Loucy (cell line): ENCODE measurements around the gene TTLL12.

ENCODE experiments used
- H2AFZ ChIP-seq: fragments of 200-600 bp; sonication (generic); 2 replicates; pipeline ENCODE4 v1.6.0; 2016; ENCODE audit warnings: antibody characterized with exemption, mild to moderate bottlenecking, low read length, moderate library complexity
- H3F3A ChIP-seq: fragments of 200-600 bp; 2 replicates; pipeline ENCODE4 v1.6.0; 2016; ENCODE audit warnings: antibody characterized with exemption, low read depth, mild to moderate bottlenecking
- H3K27me3 ChIP-seq: fragments of 200-600 bp; sonication (generic); 2 replicates; pipeline ENCODE4 v1.6.1; 2014; ENCODE audit warnings: low read length, mild to moderate bottlenecking; ENCODE audit not compliant: insufficient read depth, poor library complexity, severe bottlenecking
- H3K36me3 ChIP-seq: fragments of 200-600 bp; sonication (generic); 2 replicates; pipeline ENCODE4 v1.6.1; 2016; ENCODE audit warnings: low read length; ENCODE audit not compliant: insufficient read depth
- H3K4me1 ChIP-seq: fragments of 200-600 bp; sonication (generic); 2 replicates; pipeline ENCODE4 v1.5.1; 2014; ENCODE audit warnings: low read length, mild to moderate bottlenecking; ENCODE audit not compliant: insufficient read depth, poor library complexity, severe bottlenecking
- H3K4me2 ChIP-seq: fragments of 200-600 bp; sonication (generic); 2 replicates; pipeline ENCODE4 v1.6.0; 2014; ENCODE audit warnings: antibody characterized with exemption, low read length, low read depth, mild to moderate bottlenecking; ENCODE audit not compliant: poor library complexity, severe bottlenecking
- H3K4me3 ChIP-seq: fragments of 200-600 bp; sonication (generic); 2 replicates; pipeline ENCODE4 v1.5.1; 2014; ENCODE audit warnings: low read length, mild to moderate bottlenecking, mixed read lengths; ENCODE audit not compliant: poor library complexity, severe bottlenecking
- H3K79me2 ChIP-seq: fragments of 200-600 bp; sonication (generic); 2 replicates; pipeline ENCODE4 v1.6.1; 2014; ENCODE audit warnings: low read length; ENCODE audit not compliant: insufficient read depth
- H3K9ac ChIP-seq: fragments of 200-600 bp; sonication (generic); 2 replicates; pipeline ENCODE4 v1.6.0; 2014; ENCODE audit warnings: mild to moderate bottlenecking, low read depth, low read length, moderate library complexity; ENCODE audit not compliant: poor library complexity, severe bottlenecking
- H3K9me2 ChIP-seq: fragments of 200-600 bp; sonication (generic); replicated peaks from 2 replicates; pipeline ENCODE4 v1.6.1; 2016; ENCODE audit warnings: low read depth, low read length, mixed read lengths
- H3K9me3 ChIP-seq: fragments of 200-600 bp; sonication (generic); 2 replicates; pipeline ENCODE4 v1.6.1; 2014; ENCODE audit warnings: mild to moderate bottlenecking, antibody characterized with exemption, low read length, low read depth; ENCODE audit not compliant: insufficient read depth
- H4K20me1 ChIP-seq: fragments of 200-600 bp; sonication (generic); 2 replicates; pipeline ENCODE4 v1.6.0; 2014; ENCODE audit warnings: antibody characterized with exemption, low read length, mild to moderate bottlenecking; ENCODE audit not compliant: insufficient read depth, poor library complexity, severe bottlenecking
- EZH2phosphoT487 ChIP-seq: fragments of 200-600 bp; IDR thresholded peaks from 2 replicates; pipeline ENCODE4 v1.6.1; 2018; ENCODE audit warnings: antibody characterized with exemption, mild to moderate bottlenecking, moderate library complexity, borderline replicate concordance
- TF ChIP-seq, protein P1 (sequence below): fragments of 200-600 bp; sonication (generic); conservative IDR thresholded peaks from 2 replicates; pipeline ENCODE4 v1.5.1; 2014; ENCODE audit warnings: mild to moderate bottlenecking, antibody characterized with exemption, low read length

TTLL12 gene

DNA sequence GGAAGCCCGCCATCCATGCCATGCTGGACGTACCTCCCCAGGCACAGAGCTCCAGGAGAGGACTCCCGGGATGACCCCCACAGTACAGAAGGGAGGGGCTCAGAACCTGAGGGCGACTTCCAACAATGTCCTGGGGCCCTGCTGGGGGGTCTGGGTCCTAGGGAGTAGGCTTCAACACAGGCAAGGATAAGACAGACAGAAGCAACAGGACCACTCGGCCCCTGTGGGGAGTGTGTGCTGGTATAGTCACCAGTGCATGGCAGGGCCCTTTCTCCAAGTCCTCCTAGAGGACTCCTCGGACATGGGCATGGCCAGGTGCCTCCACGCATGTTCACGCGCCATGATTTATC is 16.8 kb downstream of the TTLL12 start:
- Histone ChIP-seq H3K27me3 (no peaks in the 10 kb centered on the region), H3K9me3 (no peaks in the 10 kb centered on the region), H3K4me3 (no peak overlapping the region), H3K4me2 (peak overlapping the region; percentile 71), H3K4me1 (peaks cover 26% of the 10 kb centered on the region), H3K9me2 (no peaks in the 10 kb centered on the region), H3K9ac (peak overlapping the region; percentile 56), H2AFZ (no peak overlapping the region), H4K20me1 (no peaks in the 10 kb centered on the region), H3F3A (no peaks in the 10 kb centered on the region), H3K36me3 (peaks cover 5% of the 10 kb centered on the region; the same call in 1 of the 2 replicates), H3K79me2 (no peaks in the 10 kb centered on the region)
- TF ChIP-seq, protein P1, sequence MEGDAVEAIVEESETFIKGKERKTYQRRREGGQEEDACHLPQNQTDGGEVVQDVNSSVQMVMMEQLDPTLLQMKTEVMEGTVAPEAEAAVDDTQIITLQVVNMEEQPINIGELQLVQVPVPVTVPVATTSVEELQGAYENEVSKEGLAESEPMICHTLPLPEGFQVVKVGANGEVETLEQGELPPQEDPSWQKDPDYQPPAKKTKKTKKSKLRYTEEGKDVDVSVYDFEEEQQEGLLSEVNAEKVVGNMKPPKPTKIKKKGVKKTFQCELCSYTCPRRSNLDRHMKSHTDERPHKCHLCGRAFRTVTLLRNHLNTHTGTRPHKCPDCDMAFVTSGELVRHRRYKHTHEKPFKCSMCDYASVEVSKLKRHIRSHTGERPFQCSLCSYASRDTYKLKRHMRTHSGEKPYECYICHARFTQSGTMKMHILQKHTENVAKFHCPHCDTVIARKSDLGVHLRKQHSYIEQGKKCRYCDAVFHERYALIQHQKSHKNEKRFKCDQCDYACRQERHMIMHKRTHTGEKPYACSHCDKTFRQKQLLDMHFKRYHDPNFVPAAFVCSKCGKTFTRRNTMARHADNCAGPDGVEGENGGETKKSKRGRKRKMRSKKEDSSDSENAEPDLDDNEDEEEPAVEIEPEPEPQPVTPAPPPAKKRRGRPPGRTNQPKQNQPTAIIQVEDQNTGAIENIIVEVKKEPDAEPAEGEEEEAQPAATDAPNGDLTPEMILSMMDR: no peak
- no peak for TF ChIP-seq EZH2phosphoT487

DNA sequence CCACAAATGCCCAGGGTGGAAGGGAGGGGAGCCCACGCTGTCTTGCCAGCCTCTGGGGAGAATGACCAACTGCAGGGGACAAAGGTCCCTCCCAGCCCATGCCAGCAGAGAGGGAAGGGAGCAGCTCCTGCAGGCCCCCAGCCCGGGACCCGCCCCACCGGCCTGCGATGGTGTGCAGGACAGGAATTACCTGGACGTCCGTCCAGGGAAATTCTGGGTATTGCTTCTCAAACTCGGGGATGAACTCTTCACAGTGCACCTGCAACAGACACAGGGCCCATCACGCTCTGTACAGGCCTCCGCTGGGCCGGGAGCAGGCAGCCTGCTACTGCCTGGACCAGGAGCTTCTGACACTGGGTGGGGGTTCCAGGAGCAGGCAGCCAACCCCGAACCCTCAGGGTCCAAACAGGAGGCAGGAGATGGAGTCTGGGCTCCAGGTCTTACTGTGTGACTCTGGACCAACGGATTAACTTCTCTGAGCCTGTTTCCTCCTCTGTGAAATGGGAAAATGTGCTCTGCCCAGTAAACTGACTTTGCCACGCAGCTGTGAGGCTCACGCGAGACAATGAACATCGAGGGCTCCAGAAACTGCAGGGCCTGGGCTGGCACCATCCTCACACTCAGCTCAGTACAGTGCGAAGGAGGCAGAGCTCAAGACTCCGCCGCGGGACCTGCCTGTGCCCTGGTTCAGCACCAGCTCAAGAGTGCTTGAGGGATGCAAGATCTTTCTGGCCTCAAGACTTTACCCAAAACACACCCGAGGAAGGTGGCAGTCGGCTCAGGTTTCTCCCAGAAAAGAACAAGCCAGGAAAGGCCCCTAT is 17.4 kb downstream of the TTLL12 start:
- H3K9ac ChIP-seq: peak overlapping the region; percentile 56
- H3K4me3 ChIP-seq: no peak overlapping the region
- TF ChIP-seq, protein P1: no peak
- TF ChIP-seq EZH2phosphoT487: no peak
- peaks cover 26% of the 10 kb centered on the region for H3K4me1 ChIP-seq
- H3F3A ChIP-seq: no peaks in the 10 kb centered on the region
- H3K4me2 ChIP-seq: peak overlapping the region; percentile 71
- no peaks in the 10 kb centered on the region for H4K20me1 ChIP-seq
- H2AFZ ChIP-seq: no peak overlapping the region
- peaks cover 5% of the 10 kb centered on the region; the same call in 1 of the 2 replicates for H3K36me3 ChIP-seq
- H3K79me2 ChIP-seq: no peaks in the 10 kb centered on the region
- no peaks in the 10 kb centered on the region for H3K27me3 ChIP-seq
- H3K9me3 ChIP-seq: no peaks in the 10 kb centered on the region
- no peaks in the 10 kb centered on the region for H3K9me2 ChIP-seq

DNA sequence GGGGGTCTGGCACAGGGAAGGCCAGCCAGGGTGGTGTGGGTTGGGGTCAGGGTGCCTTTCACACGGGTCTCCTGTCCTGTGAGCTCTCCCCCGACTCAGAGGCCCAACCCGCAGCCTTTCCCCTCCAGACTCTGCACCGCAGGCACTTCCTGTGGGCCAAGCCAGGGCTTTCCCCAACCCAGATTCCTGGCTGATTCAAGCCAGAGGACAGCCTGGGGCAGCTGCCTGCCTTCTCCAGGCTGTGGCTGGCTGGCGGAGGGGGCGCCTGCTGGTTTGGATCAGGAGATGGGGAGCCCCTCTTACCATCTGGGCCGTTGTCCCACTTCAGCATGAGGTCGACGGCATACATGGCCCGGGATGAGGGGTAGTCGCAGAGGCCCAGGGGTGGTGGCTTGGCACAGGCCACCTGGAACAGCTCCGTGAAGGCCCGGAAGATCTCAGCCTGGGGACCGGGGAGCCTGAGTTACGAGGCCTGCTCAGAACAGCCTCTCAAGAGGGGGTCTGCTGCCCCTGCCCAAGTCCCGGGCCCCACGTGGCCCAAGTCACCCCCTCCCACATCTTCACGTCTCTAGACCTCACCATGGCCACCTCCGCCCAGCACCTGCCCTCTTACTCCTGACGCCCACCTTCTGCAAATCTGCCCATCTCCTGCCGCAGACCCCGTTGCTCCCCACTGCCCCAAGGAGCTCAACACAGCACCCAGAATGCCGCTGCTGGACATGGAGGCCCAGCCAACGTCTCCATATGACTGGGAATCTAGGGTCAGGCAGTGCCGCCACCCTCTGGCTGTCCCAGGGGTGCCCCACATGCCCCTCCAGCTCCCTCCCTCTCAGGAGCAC is 18.2 kb downstream of the TTLL12 start:
- Histone ChIP-seq H3F3A (no peaks in the 10 kb centered on the region), H3K9me2 (no peaks in the 10 kb centered on the region), H3K4me3 (no peak overlapping the region), H3K27me3 (no peaks in the 10 kb centered on the region), H2AFZ (no peak overlapping the region), H3K36me3 (peaks cover 5% of the 10 kb centered on the region; the same call in 1 of the 2 replicates), H4K20me1 (no peaks in the 10 kb centered on the region), H3K9me3 (no peaks in the 10 kb centered on the region), H3K9ac (no peak overlapping the region), H3K4me2 (no peak overlapping the region), H3K4me1 (peaks cover 26% of the 10 kb centered on the region), H3K79me2 (no peaks in the 10 kb centered on the region)
- TF ChIP-seq EZH2phosphoT487: no peak
- TF ChIP-seq, protein P1: no peak
